ENCODE results near the gene CLDN14.

Gene CLDN14

GRCh38 chr21:36431252-36431651, 48.7 kb downstream of the CLDN14 start:
- Histone ChIP-seq H3K4me1 (ENCODE audit: insufficient read depth, low read length, severe bottlenecking) (no peaks in the 10 kb centered on the region), H3K27ac (ENCODE audit: low read depth, low read length, poor library complexity, severe bottlenecking) (no peak overlapping the region), H3F3A (ENCODE audit: insufficient read depth, low read length) (no peaks in the 10 kb centered on the region), H3K4me3 (ENCODE audit: low read depth, low read length, poor library complexity, severe bottlenecking) (no peak overlapping the region), H3K79me2 (ENCODE audit: insufficient read depth, low read length) (no peaks in the 10 kb centered on the region), H3K9ac (ENCODE audit: low read length) (no peak overlapping the region), H3K36me3 (ENCODE audit: insufficient read depth, low read length) (no peaks in the 10 kb centered on the region), H2AFZ (ENCODE audit: low read length) (no peak overlapping the region), H3K9me2 (ENCODE audit: low read depth, low read length) (no peaks in the 10 kb centered on the region), H3K27me3 (ENCODE audit: insufficient read depth, low read length) (peaks cover under 1% of the 10 kb centered on the region; the same call in 1 of the 2 replicates), H4K20me1 (ENCODE audit: insufficient read depth, low read length) (no peaks in the 10 kb centered on the region), H3K9me3 (ENCODE audit: low read length) (no peaks in the 10 kb centered on the region), H3K4me2 (ENCODE audit: low read length) (no peak overlapping the region)
- TF ChIP-seq EZH2 (IDR thresholded peaks at IDR 0.05; ENCODE audit: borderline replicate concordance, low read length), result no peak
- no peak for TF ChIP-seq CTCF (IDR thresholded peaks at IDR 0.05; ENCODE audit: low read length)

GRCh38 chr21:36430841-36431240, 49.1 kb downstream of the CLDN14 start:
- Histone ChIP-seq H3K9me2 (ENCODE audit: low read depth, low read length) (no peaks in the 10 kb centered on the region), H4K20me1 (ENCODE audit: insufficient read depth, low read length) (no peaks in the 10 kb centered on the region), H3K27ac (ENCODE audit: low read depth, low read length, poor library complexity, severe bottlenecking) (no peak overlapping the region), H3K4me1 (ENCODE audit: insufficient read depth, low read length, severe bottlenecking) (no peaks in the 10 kb centered on the region), H2AFZ (ENCODE audit: low read length) (no peak overlapping the region), H3K36me3 (ENCODE audit: insufficient read depth, low read length) (no peaks in the 10 kb centered on the region), H3K4me3 (ENCODE audit: low read depth, low read length, poor library complexity, severe bottlenecking) (no peak overlapping the region), H3F3A (ENCODE audit: insufficient read depth, low read length) (no peaks in the 10 kb centered on the region), H3K79me2 (ENCODE audit: insufficient read depth, low read length) (no peaks in the 10 kb centered on the region), H3K9me3 (ENCODE audit: low read length) (no peaks in the 10 kb centered on the region), H3K9ac (ENCODE audit: low read length) (no peak overlapping the region), H3K27me3 (ENCODE audit: insufficient read depth, low read length) (no peaks in the 10 kb centered on the region; the same call in 1 of the 2 replicates), H3K4me2 (ENCODE audit: low read length) (no peak overlapping the region)
- TF ChIP-seq CTCF (IDR thresholded peaks at IDR 0.05; ENCODE audit: low read length) (no peak), EZH2 (IDR thresholded peaks at IDR 0.05; ENCODE audit: borderline replicate concordance, low read length) (no peak)

- Histone ChIP-seq H3K9me3 (ENCODE audit: low read length) (no peaks in the 10 kb centered on the region), H3K4me1 (ENCODE audit: insufficient read depth, low read length, severe bottlenecking) (no peaks in the 10 kb centered on the region), H3K4me2 (ENCODE audit: low read length) (no peak overlapping the region), H3K4me3 (ENCODE audit: low read depth, low read length, poor library complexity, severe bottlenecking) (no peak overlapping the region), H4K20me1 (ENCODE audit: insufficient read depth, low read length) (no peaks in the 10 kb centered on the region), H2AFZ (ENCODE audit: low read length) (no peak overlapping the region), H3K27me3 (ENCODE audit: insufficient read depth, low read length) (no peaks in the 10 kb centered on the region; the same call in 1 of the 2 replicates), H3K79me2 (ENCODE audit: insufficient read depth, low read length) (no peaks in the 10 kb centered on the region), H3K9me2 (ENCODE audit: low read depth, low read length) (no peaks in the 10 kb centered on the region), H3K36me3 (ENCODE audit: insufficient read depth, low read length) (no peaks in the 10 kb centered on the region), H3K9ac (ENCODE audit: low read length) (no peak overlapping the region), H3F3A (ENCODE audit: insufficient read depth, low read length) (no peaks in the 10 kb centered on the region), H3K27ac (ENCODE audit: low read depth, low read length, poor library complexity, severe bottlenecking) (no peak overlapping the region)
- TF ChIP-seq EZH2 (IDR thresholded peaks at IDR 0.05; ENCODE audit: borderline replicate concordance, low read length), result no peak
- no peak for TF ChIP-seq CTCF (IDR thresholded peaks at IDR 0.05; ENCODE audit: low read length)
These were observed 49.9 kb downstream of the CLDN14 start for GRCh38 chr21:36429947-36430546.

Data from OCI-LY1 (cell line).